Measurements from ENCODE around the gene RAP1A. TPM values are rescaled to one million over a fixed set of nuclear protein-coding genes. Genes with fewer than 3 reads are reported as not detected.
"Not testable (repeated sequence)": the region's sequence is repeated elsewhere in the genome, so short reads cannot be mapped to it uniquely, and the experiment has no call there.

Gene RAP1A
- total and polyA plus RNA-seq, 5 donors from 2014 or later: 72.8 to 143 (median 83.1) TPM

- peaks cover 0 to 25% (median 14%) of the 10 kb centered on the region in 4 donors for H3K4me1 Mint-ChIP-seq
Measured at GRCh38 chr1:111739925-111740765, 120.6 kb downstream of the RAP1A start.

DNA sequence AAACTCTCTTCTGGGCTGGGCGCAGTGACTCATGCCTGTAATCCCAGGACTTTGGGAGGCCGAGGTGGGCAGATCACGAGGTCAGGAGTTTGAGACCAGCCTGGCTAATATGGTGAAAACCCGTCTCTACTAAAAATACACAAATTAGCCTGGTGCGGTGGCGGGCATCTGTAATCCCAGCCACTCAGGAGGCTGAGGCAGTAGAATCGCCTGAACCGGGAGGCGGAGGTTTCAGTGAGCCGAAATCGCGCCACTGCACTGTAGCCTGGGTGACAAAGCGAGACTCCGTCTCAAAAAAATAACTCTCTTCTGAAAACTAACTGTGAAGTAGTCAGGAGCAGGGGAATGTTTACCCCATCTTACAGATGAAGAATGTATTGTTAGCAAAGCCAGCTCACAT, 122.7 kb downstream of the RAP1A start:
- ATAC-seq (ENCODE audit: low read depth in 2 of 2): not testable (repeated sequence)

More at GRCh38 chr1:111739925-111740765, 120.6 kb downstream of the RAP1A start:
- H3K36me3 ChIP-seq (ENCODE audit: control insufficient read depth, insufficient read depth, low read length): no peaks in the 10 kb centered on the region
- peak in 1 of 2 donors; percentile 20 for ATAC-seq (ENCODE audit: low read depth in 2 of 2)
- DNase-seq: peak in 1 of 3 donors; percentile 24
- Mint-ChIP-seq H3K4me3 (peak overlapping the region; percentile 75 to 90 (median 82)), H3K27ac (no peak overlapping the region), H3K36me3 (no peaks in the 10 kb centered on the region), H3K9me3 (peaks cover 0 to 2% (median 0%) of the 10 kb centered on the region in 7 donors), H3K27me3 (peaks cover 44% of the 10 kb centered on the region)
- peak overlapping the region; percentile 62 for H3K4me3 ChIP-seq (ENCODE audit: low read depth, low read length)
- H3K4me1 ChIP-seq (ENCODE audit: control insufficient read depth, insufficient read depth, low read length, poor library complexity, severe bottlenecking): peaks cover 31% of the 10 kb centered on the region
- H3K27me3 ChIP-seq (ENCODE audit: control insufficient read depth, insufficient read depth, low read length): peaks cover 25% of the 10 kb centered on the region
- H3K27ac ChIP-seq (ENCODE audit: insufficient read depth, low read length, poor library complexity, severe bottlenecking): no peak overlapping the region
- H3K9me3 ChIP-seq (ENCODE audit: control insufficient read depth in 2 of 2, low read length in 2 of 2): no peaks in the 10 kb centered on the region

DNA sequence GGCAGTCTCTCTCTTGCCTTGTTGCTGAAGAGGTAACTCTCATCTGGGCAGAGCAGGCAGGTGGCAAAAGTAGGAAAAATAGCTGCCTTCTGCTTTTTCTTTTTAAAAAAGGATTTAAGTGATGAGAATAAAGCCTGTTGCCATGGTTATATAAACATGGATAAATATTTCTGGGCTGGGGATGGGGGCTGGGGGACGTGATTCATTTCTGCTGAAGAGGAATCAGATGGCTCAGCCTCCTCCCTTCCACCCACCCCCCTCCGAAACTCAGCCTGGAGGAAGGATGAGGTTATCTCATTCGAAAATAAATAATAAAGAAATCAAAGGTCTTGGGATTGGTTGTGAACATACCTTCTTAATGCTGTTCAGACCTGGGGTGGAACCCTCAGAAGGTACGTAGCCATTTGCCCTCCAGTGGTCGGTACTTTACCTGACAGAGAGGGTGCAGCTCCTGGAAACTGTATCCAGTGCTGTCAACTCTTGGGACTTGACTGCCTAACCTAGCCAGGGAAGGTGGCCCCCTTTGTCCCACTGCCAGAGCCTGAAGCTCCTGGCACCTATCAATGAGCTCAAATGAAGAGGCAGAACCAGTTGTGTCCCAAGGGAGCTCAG, 123.5 kb downstream of the RAP1A start:
- DNase-seq: no peak

More for the DNA sequence above, 122.7 kb downstream of the RAP1A start:
- H3K36me3 Mint-ChIP-seq; H3K27ac Mint-ChIP-seq; H3K27ac ChIP-seq (ENCODE audit: insufficient read depth, low read length, poor library complexity, severe bottlenecking); H3K9me3 Mint-ChIP-seq; H3K9me3 ChIP-seq (ENCODE audit: control insufficient read depth in 2 of 2, low read length in 2 of 2); DNase-seq; H3K4me3 ChIP-seq (ENCODE audit: low read depth, low read length); H3K36me3 ChIP-seq (ENCODE audit: control insufficient read depth, insufficient read depth, low read length): not testable (repeated sequence)
- peaks cover 0 to 25% (median 14%) of the 10 kb centered on the region in 4 donors for H3K4me1 Mint-ChIP-seq
- peak overlapping the region in 2 of 4 donors; percentile 73 to 87 for H3K4me3 Mint-ChIP-seq
- peaks cover 31% of the 10 kb centered on the region for H3K4me1 ChIP-seq (ENCODE audit: control insufficient read depth, insufficient read depth, low read length, poor library complexity, severe bottlenecking)
- H3K27me3 ChIP-seq (ENCODE audit: control insufficient read depth, insufficient read depth, low read length): peaks cover 13% of the 10 kb centered on the region
- H3K27me3 Mint-ChIP-seq: peaks cover 44% of the 10 kb centered on the region

DNA sequence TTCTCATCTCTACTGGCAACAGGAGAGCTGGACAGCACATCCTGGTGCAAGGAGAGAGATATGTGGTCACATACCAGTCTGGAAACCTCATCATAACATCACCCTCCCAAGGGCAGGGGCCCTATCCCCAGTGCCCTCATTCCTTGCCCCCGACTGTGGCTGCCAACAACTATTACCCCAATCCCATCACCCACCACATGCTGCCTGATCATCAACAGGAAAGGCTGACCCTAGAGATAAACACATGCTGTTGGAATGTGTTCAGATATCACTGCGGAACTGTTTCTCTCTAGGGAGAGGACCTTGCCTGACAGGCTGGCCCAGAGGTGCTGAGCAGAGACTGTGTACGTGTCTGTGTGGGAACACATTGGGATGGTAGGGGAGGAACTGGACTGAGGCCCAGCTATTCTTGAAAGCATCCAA, 124.1 kb downstream of the RAP1A start:
- Histone ChIP-seq H3K9me3 (ENCODE audit: control insufficient read depth in 2 of 2, low read length in 2 of 2) (no peaks in the 10 kb centered on the region), H3K4me3 (ENCODE audit: low read depth, low read length) (no peak overlapping the region), H3K27ac (ENCODE audit: insufficient read depth, low read length, poor library complexity, severe bottlenecking) (no peak overlapping the region), H3K4me1 (ENCODE audit: control insufficient read depth, insufficient read depth, low read length, poor library complexity, severe bottlenecking) (peaks cover 20% of the 10 kb centered on the region), H3K27me3 (ENCODE audit: control insufficient read depth, insufficient read depth, low read length) (peaks cover 7% of the 10 kb centered on the region), H3K36me3 (ENCODE audit: control insufficient read depth, insufficient read depth, low read length) (no peaks in the 10 kb centered on the region)
- Mint-ChIP-seq H3K27ac (peak overlapping the region in 1 of 3 donors; percentile 59), H3K27me3 (peaks cover 43% of the 10 kb centered on the region), H3K36me3 (no peaks in the 10 kb centered on the region), H3K9me3 (peaks cover 0 to 2% (median 0%) of the 10 kb centered on the region in 7 donors), H3K4me3 (no peak overlapping the region), H3K4me1 (peaks cover 0 to 16% (median 9%) of the 10 kb centered on the region in 4 donors)
- no peak for ATAC-seq (ENCODE audit: low read depth in 2 of 2)
- DNase-seq: no peak

More for the DNA sequence above, 123.5 kb downstream of the RAP1A start:
- H3K36me3 Mint-ChIP-seq: no peaks in the 10 kb centered on the region
- H3K4me3 Mint-ChIP-seq: no peak overlapping the region
- peaks cover 44% of the 10 kb centered on the region for H3K27me3 Mint-ChIP-seq
- H3K36me3 ChIP-seq (ENCODE audit: control insufficient read depth, insufficient read depth, low read length): no peaks in the 10 kb centered on the region
- H3K4me1 ChIP-seq (ENCODE audit: control insufficient read depth, insufficient read depth, low read length, poor library complexity, severe bottlenecking): peaks cover 26% of the 10 kb centered on the region
- H3K27ac Mint-ChIP-seq: no peak overlapping the region
- H3K27me3 ChIP-seq (ENCODE audit: control insufficient read depth, insufficient read depth, low read length): peaks cover 7% of the 10 kb centered on the region
- peaks cover 0 to 2% (median 0%) of the 10 kb centered on the region in 7 donors for H3K9me3 Mint-ChIP-seq
- no peak for ATAC-seq (ENCODE audit: low read depth in 2 of 2)
- H3K27ac ChIP-seq (ENCODE audit: insufficient read depth, low read length, poor library complexity, severe bottlenecking): no peak overlapping the region
- H3K4me3 ChIP-seq (ENCODE audit: low read depth, low read length): no peak overlapping the region
- H3K9me3 ChIP-seq (ENCODE audit: control insufficient read depth in 2 of 2, low read length in 2 of 2): no peaks in the 10 kb centered on the region
- peaks cover 0 to 21% (median 12%) of the 10 kb centered on the region in 4 donors for H3K4me1 Mint-ChIP-seq

GRCh38 chr1:111745675-111746613, 126.4 kb downstream of the RAP1A start:
- Mint-ChIP-seq H3K4me3 (no peak overlapping the region), H3K36me3 (no peaks in the 10 kb centered on the region), H3K4me1 (peaks cover 0 to 4% (median 2%) of the 10 kb centered on the region in 4 donors), H3K27ac (no peak overlapping the region), H3K27me3 (peaks cover 27% of the 10 kb centered on the region), H3K9me3 (no peaks in the 10 kb centered on the region)
- H3K36me3 ChIP-seq (ENCODE audit: control insufficient read depth, insufficient read depth, low read length): no peaks in the 10 kb centered on the region
- DNase-seq (no peak), ATAC-seq (ENCODE audit: low read depth in 2 of 2) (no peak)
- no peak overlapping the region for H3K4me3 ChIP-seq (ENCODE audit: low read depth, low read length)
- H3K9me3 ChIP-seq (ENCODE audit: control insufficient read depth in 2 of 2, low read length in 2 of 2): no peaks in the 10 kb centered on the region
- peaks cover 6% of the 10 kb centered on the region for H3K27me3 ChIP-seq (ENCODE audit: control insufficient read depth, insufficient read depth, low read length)
- H3K4me1 ChIP-seq (ENCODE audit: control insufficient read depth, insufficient read depth, low read length, poor library complexity, severe bottlenecking): no peaks in the 10 kb centered on the region
- no peak overlapping the region for H3K27ac ChIP-seq (ENCODE audit: insufficient read depth, low read length, poor library complexity, severe bottlenecking)

- DNase-seq (no peak), ATAC-seq (ENCODE audit: low read depth in 2 of 2) (no peak)
- Mint-ChIP-seq H3K4me3 (no peak overlapping the region), H3K27ac (no peak overlapping the region), H3K4me1 (peaks cover 0 to 4% (median 0%) of the 10 kb centered on the region in 4 donors), H3K36me3 (no peaks in the 10 kb centered on the region), H3K27me3 (peaks cover 20% of the 10 kb centered on the region), H3K9me3 (no peaks in the 10 kb centered on the region)
- Histone ChIP-seq H3K9me3 (ENCODE audit: control insufficient read depth in 2 of 2, low read length in 2 of 2) (no peaks in the 10 kb centered on the region), H3K36me3 (ENCODE audit: control insufficient read depth, insufficient read depth, low read length) (no peaks in the 10 kb centered on the region), H3K4me3 (ENCODE audit: low read depth, low read length) (no peak overlapping the region), H3K27ac (ENCODE audit: insufficient read depth, low read length, poor library complexity, severe bottlenecking) (no peak overlapping the region), H3K4me1 (ENCODE audit: control insufficient read depth, insufficient read depth, low read length, poor library complexity, severe bottlenecking) (no peaks in the 10 kb centered on the region), H3K27me3 (ENCODE audit: control insufficient read depth, insufficient read depth, low read length) (peaks cover 2% of the 10 kb centered on the region)
Measured at GRCh38 chr1:111746614-111746999, 127.0 kb downstream of the RAP1A start.

GRCh38 chr1:111747282-111747734, 127.7 kb downstream of the RAP1A start:
- Mint-ChIP-seq H3K36me3 (no peaks in the 10 kb centered on the region), H3K4me1 (peaks cover 0 to 8% (median 0%) of the 10 kb centered on the region in 4 donors), H3K27ac (no peak overlapping the region), H3K9me3 (no peaks in the 10 kb centered on the region), H3K27me3 (peaks cover 19% of the 10 kb centered on the region), H3K4me3 (no peak overlapping the region)
- peaks cover 2% of the 10 kb centered on the region for H3K27me3 ChIP-seq (ENCODE audit: control insufficient read depth, insufficient read depth, low read length)
- no peak overlapping the region for H3K27ac ChIP-seq (ENCODE audit: insufficient read depth, low read length, poor library complexity, severe bottlenecking)
- H3K36me3 ChIP-seq (ENCODE audit: control insufficient read depth, insufficient read depth, low read length): no peaks in the 10 kb centered on the region
- ATAC-seq (ENCODE audit: low read depth in 2 of 2): peak; percentile 46 to 49
- H3K4me3 ChIP-seq (ENCODE audit: low read depth, low read length): no peak overlapping the region
- peak; percentile 41 to 91 (median 58) for DNase-seq
- no peaks in the 10 kb centered on the region for H3K4me1 ChIP-seq (ENCODE audit: control insufficient read depth, insufficient read depth, low read length, poor library complexity, severe bottlenecking)
- H3K9me3 ChIP-seq (ENCODE audit: control insufficient read depth in 2 of 2, low read length in 2 of 2): no peaks in the 10 kb centered on the region

Measured in CD4-positive, CD25-positive, alpha-beta regulatory T cell (primary cell).